ENCODE data around the gene ADAM8.

ADAM8 gene

GRCh38 chr10:133272964-133273420, 3.7 kb downstream of the ADAM8 start:
- TF ChIP-seq CTCF (IDR thresholded peaks at IDR 0.05; ENCODE audit: borderline replicate concordance, insufficient read depth, low read depth, low read length): no peak
- no peak overlapping the region for H3K4me3 ChIP-seq (ENCODE audit: low read depth, low read length)

- TF ChIP-seq CTCF (IDR thresholded peaks at IDR 0.05; ENCODE audit: borderline replicate concordance, insufficient read depth, low read depth, low read length): no peak
- H3K4me3 ChIP-seq (ENCODE audit: low read depth, low read length): no peak overlapping the region
Measured at GRCh38 chr10:133272301-133272963, 4.2 kb downstream of the ADAM8 start.

DNA sequence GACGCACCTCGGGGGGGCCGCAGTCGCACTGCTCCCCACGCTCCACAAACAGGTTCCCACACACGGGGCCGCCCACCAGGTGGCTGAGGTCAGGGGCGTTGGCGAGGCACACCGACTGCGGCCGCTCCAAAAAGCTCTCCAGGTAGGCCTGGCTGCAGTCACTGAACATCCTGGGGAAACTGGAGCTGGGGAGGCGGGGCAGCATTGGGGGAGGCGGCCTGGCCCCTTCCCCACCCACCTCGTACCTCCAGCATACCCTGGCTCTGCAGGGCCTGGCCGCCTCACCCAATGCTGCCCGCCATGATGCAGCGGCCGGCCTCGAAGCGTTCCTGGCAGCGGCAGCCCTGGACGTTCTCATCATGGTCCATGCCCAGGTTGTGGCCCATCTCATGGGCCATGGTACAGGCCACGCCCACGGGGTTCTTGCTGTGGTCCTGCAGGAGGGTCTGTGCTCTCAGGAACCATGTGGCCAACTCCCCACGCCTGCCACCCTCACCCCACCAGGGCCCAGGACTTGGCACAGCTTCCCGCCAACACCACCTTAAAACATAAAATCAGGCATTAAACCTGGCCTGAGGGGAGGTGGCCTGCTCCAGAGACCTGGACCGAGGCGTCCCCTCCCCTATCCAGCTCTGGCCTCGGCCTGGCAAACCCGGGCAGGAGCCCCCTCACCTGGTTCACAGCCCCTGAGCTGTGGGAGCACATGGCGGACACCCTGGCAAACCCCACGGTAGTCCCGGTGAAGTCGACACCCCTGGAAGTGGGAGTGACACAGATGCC, 5.0 kb downstream of the ADAM8 start:
- no peak overlapping the region for H3K4me3 ChIP-seq (ENCODE audit: low read depth, low read length)
- no peak for TF ChIP-seq CTCF (IDR thresholded peaks at IDR 0.05; ENCODE audit: borderline replicate concordance, insufficient read depth, low read depth, low read length)

DNA sequence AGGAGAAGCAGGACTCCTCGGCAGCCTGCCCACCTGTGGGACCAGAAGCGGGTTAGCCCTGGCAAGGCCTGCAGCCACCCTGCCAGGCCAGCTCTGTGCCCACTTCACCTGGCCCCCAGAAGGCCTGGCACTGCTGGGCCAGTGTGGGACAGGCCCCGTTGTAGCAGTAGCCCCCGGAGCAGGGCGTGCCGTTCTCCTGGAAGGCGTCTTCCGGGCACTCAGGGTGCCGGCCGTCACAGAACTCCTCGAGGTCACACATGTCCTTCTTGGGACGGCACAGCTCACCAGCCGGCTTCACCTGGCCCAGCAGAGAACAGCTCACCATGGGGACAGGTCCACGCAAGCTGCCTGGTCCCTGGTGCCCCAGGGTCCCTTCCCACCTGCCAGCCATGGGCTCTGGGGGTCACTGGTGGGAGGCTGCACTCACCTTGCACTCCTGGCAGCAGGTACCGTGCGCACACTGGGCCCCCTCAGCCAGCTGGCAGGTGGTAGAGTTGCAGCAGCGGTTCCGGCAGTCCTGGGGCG, 5.8 kb downstream of the ADAM8 start:
- no peak overlapping the region for H3K4me3 ChIP-seq (ENCODE audit: low read depth, low read length)
- no peak for TF ChIP-seq CTCF (IDR thresholded peaks at IDR 0.05; ENCODE audit: borderline replicate concordance, insufficient read depth, low read depth, low read length)

DNA sequence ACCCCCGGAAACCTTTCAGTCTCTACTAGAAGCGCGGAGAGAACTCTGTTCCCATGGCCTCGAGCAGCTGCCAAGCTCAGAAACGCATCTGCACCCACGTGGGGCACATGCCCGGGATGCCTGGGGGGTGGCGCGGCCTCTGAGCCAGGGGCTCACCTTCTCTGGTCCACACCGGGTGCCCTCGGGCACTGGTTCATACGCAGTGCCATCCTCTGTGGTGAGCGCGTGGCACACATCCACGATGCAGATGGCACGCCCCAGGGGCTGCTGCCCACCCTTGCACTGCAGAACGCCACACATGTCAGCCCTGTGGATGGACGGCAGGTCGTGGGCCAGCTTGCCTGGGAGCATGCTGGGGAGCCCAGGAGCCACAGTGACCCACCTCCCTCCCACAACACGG, 6.5 kb downstream of the ADAM8 start:
- TF ChIP-seq CTCF (IDR thresholded peaks at IDR 0.05; ENCODE audit: borderline replicate concordance, insufficient read depth, low read depth, low read length): no peak
- H3K4me3 ChIP-seq (ENCODE audit: low read depth, low read length): no peak overlapping the region

DNA sequence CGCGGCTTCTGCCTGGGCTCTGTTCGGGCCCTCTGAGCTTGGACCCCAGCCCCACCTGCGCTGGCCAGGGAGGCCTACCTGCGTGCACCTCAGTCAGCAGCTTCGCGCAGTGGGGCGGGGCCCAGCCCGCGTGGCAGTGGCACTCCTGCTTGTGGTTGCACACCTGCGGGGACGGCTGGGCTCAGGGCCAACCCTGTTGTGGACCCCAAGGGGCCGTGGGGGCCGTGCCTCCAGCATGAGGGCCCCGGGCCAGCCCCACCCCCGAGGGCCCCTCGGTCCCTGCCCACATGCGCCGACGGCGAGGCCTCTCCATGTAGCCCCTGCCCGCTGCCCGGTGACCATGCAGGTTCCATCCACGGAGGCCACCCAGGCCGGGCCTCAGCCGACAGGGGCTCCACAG, 7.3 kb downstream of the ADAM8 start:
- no peak for TF ChIP-seq CTCF (IDR thresholded peaks at IDR 0.05; ENCODE audit: borderline replicate concordance, insufficient read depth, low read depth, low read length)
- H3K4me3 ChIP-seq (ENCODE audit: low read depth, low read length): no peak overlapping the region

Data from GM12875 (cell line).